NCI-H128 (cell line): ENCODE measurements around the gene CACNA2D3.

Experiments
- DNase-seq: peaks from one replicate; lab custom pipeline; 2025; ENCODE audit not compliant: unreplicated experiment; lab: John Stamatoyannopoulos, UW

CACNA2D3 gene

DNA sequence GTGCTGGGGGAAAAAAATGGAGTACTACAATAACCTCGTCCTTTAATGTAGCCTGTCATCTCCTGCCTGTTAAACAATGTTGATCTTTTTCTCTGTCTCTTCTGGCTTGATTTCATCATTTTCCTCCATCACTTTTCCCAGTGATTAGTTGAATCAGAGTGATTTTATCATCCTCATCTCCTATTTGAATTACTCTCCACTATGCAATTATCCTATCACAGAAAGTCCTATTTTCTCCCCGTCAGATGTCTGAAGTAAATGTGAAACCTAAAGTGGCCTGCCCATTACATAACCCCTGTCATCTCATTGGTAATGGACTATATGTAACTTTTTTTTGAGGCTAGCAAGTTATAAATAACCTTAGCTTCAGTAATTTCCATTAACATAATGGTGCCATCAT lies 201.8 kb downstream of the CACNA2D3 start:
- no peak for DNase-seq

DNA sequence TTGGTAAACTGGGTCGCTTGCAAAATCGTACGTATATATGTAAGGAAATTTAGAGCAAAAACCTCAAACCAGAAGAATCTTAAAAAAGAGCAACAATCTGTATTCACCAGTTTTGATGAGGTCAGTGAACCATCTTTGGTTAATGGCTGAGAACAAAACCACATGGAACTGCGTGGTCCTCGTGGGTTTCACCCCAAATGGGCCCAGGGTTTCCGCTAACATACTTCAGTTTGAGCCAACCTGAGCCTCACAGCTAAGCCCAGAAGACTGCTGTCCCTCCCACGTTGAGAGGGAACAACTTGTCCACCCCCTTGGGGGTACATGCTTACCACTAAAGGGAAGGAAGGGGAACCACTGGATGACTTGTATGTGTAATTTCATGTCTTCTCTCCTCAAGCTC lies 204.6 kb downstream of the CACNA2D3 start:
- DNase-seq = no peak

DNA sequence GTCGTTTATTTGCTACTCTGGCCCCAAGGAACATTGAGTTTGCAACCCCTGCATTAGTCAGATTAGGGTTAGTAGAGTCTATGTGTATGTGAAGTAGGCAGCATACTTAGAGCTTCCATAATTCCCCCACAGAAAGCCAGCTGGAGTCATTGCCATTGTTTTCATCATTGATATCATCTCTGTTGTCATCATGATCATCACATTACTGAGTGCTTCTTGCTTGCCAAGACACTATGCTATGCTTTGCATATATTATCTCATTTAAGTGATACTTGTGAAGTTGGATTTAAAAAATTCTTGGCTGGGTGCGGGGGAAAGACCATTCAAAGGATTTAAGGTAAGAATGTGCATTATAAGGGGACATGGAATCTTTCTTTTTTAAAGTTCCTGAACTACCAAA lies 209.0 kb downstream of the CACNA2D3 start:
- no peak for DNase-seq

DNA sequence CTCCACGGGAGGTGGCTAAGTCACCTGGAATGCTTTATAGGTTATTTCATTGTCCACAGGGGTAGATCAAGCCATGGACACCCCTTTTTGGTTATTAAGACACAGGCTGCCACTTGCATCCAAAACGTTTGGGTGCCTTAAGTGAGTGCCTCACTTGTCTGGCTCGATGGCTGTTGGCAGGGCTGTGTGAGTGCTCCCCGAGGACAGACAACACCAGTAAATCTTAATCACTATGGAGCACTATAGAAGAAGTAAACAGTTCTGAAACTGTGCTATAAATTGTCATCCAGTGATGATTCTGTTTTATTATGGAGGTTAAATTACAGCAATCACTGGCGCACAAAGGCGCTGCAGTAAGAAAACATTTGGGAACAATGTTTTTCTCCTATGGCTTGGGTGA lies 215.5 kb downstream of the CACNA2D3 start:
- no peak for DNase-seq

DNA sequence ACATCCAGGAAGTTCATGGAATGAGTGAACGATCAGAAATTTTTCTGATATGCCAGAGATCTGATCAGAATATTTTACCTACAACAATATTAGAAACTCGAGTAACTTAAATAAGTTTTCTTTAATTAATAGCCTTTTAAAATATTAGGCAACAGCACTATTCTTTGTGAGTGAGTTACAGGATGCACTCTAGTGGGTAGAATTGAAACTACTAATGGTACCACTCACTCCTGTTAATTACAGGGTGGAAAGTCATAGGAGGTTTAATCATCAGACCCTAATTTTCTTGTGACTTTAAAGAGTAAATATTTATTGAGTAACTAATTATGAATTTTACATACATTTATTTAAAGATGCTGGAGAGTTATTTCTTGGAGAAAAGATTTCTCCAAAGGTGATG lies 217.3 kb downstream of the CACNA2D3 start:
- no peak for DNase-seq

DNA sequence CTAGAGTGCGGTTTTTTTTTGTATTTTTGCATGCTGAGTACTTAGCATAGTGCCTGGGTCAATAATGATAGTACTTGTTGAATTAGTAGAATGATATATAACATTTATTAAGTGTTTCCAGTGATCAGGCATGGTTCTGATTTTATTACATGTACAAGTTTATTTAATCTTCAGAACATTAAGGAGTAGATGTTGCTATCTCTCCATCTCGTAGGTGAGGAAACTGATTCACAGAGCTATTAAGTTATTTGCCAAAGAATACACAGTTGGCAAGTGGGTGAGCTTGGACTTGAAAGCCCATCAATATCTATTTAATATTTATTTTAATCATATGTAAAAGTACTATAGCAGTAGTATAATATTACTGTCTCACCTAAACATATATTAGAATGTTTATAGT lies 219.5 kb downstream of the CACNA2D3 start:
- DNase-seq = no peak

DNA sequence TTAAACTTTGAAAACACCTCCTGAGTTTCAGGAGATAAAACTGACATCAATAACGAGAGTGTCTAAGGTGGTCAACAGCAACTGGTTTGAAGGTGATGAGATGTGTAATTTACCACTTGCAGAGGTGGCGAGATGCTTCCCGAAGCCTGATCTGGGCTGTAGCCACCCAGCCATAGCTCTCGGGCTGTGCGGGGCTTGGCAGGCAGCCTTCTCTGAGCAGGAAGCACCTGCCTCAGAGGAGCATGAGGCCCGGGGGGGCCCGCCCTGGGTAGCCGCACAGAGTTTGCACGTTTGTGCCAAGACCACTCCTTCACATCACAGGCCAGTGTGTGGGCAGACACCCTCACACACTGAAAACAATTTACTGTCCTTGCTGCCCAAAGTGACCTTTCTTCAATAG lies 220.3 kb downstream of the CACNA2D3 start:
- DNase-seq = no peak

DNA sequence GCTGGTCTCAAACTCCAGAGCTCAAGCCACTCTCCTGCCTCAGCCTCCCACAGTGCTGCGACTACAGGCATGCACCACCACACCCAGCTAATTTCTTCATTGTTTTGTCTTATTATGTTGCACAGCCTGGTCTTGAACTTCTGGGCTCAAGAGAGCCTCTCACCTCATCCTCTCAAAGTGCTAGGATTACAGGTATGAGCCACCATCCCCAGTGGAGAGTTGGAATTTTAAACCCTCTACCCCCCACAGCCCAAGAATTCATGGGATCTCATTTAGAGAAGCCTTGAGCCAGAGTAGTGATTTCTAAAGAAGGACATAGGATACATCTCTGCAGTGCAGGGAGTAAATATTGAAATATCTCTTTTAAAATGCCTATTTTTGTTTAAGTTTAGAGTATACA lies 221.1 kb downstream of the CACNA2D3 start:
- DNase-seq = no peak

DNA sequence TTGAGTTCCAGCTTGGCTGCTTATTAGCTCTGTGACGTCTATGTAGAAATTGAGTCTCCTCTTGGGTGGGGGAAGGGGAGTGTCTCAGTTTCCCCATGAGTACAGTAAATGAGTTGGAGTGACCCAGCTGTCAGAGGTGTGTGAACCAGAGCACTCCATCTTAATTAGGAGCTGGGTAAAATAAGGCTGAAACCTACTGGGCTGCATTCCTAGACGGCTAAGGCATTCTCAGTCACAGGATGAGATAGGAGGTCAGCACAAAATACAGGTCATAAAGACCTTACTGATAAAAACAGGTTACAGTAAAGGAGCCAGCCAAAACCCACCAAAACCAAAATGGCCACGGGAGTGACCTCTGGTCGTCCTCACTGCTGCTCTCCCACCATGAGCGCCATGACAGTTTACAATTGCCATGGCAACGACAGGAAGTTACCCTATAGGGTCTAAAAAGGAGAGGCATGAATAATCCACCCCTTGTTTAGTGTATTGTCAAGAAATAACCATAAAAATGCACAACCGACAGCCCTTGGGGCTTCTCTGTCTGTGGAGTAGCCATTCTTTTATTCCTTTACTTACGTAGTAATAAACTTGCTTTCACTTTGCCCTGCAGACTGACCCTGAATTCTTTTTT lies 222.4 kb downstream of the CACNA2D3 start:
- DNase-seq = no peak

DNA sequence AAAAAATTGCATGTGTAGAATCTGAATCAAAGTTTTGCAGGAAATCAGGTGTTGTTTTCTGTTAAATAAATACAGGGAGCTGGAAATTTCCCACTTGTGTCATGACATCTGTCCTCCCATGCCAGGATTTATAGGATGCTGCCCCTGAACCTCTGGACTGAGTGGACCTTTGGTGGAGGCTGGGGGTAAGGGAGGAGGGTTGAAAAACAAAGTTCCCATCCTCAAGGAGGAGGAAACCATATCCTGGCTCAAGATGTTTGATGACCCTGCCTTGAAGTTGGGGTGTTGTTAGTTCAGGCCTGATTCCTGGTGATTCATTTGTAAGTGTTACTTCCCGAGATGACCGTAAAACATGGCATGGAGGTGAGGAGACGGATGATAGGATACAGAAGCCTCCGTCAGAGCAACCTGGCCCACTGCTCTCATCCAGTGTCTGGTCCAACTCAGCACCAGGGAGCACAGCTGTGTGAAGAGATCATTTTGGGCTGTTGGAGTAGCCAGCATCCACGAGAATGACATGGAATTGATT lies 223.6 kb downstream of the CACNA2D3 start:
- DNase-seq = no peak

DNA sequence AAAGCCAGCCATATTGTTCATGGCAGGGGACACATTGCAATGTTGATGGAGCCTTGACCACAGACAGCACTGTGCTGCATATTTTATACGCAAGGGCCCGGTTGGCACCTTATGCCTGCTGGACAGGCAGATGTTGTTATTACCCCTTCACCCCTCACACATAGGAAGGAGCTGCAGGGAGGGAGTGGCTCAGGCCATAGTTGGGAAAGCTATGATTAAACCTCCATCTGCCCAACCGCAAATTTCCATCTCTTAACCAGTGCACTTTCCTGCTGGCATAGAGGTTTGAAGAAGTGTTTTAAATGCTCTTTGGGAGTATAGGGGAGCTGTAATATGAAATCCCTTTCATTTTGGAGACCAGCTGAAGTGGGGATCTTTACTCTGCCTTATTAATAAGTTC lies 224.7 kb downstream of the CACNA2D3 start:
- DNase-seq = no peak

DNA sequence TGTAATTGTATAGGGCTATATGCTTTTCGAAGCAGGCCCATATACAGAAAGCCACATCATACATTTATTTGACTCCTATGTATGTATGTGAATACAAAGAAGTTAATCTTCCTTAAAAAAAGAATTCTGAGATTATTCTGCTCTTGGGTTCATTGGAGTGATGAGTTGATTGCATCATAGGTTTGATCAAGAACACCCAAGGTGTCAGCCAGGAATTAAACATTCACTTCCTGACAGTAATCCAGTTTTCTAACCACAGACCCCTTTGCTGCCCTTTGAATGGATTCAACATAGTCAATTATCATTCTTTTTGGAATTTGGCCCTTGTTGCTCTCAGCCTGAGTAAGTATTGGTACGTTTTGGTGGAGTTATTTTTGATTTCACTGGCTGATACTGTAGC lies 225.6 kb downstream of the CACNA2D3 start:
- DNase-seq = no peak

DNA sequence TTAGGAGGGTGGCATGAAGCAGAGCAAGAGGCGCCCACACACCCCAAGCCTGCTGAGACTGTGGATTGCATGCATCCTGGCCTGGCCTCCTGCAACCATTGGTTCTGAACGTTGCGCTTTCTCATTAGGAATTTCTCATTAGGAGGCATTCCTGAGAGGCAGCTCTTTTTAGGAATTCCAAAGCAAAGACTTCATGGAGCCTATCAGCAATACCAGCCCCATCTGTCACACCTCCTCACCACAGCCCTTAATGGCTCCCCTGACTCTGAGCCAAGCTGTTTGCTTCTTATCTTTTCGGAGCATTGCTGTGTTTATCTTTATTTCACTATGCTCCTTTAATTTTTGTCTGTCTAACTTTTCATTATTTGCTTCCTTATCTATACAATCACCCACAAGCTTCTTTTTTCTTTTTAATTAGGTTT lies 226.9 kb downstream of the CACNA2D3 start:
- no peak for DNase-seq

DNA sequence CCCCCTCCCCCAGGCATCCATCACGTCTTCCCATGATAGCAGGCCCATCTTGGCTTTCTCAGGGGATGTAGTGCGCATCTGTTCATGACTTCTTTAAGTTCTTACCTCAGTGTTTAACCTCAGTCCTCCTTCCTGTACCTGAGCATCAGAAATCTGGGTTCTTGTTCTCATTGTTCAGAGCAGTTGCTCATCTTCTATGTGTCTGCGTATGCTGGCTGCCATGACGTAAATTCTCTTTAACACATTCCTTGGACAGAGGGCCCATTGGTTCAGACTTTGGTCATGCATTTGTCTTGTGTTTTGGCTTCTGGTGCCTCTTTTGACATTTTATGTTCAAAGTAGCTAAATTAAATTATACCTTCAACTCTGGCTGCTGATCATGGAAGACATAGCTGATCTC lies 227.3 kb downstream of the CACNA2D3 start:
- DNase-seq = no peak

DNA sequence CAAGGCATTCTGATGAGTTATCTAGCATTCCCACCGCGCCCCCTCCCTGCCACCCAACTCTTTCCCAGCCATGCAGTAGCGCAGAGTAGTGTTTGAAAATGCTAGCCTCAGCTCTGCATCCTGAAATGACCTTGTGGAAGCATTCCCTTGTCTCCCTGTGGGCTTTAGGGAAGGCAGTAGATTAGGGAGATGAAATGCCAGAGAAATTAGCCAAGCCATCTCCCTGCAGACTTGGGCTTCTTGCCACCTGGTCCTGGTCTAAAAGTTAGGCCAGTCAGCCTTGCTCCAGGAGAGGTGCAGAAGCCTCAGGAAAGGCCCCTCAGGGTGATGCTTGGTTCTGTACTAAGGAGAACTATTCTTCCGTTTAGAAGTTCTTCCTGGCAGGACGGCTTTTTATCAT lies 231.2 kb downstream of the CACNA2D3 start:
- DNase-seq = no peak

DNA sequence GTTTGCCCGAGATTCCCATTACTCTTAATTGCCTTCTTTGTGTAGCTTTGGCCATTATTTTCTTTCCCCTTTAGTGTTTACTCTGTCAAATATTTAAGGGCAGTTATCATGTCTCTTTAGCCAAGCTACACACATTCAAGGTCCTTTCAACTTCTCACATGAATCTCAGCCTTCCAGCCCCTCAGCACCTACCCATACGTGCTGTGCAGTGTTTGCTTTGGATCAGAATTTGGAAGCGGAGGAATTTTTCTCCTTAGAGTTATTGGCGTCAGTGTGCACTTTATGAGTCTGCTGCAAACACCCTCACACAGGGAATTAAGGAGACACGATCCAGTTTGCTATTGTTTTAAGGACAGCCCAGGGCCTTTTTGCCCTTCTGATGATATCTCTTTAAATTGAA lies 231.6 kb downstream of the CACNA2D3 start:
- no peak for DNase-seq

DNA sequence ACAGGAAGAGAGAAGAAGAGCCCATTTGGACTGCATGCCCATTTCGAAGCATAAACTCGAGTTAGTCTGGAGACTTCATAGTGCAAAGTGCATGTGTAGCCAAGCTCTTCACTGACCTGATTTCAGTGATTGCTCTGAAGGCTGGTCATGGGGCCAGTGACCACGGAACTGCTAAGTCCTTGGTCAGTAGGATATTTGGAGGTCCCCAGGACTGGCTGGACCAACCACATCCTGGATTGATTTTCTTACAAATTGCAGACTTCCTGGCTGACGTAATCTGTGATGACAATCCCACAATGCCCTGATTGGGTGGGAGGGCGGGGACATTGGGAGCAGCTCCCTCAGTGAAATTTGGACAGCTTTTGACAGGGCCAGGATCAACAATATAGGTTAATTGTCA lies 233.4 kb downstream of the CACNA2D3 start:
- DNase-seq = no peak

DNA sequence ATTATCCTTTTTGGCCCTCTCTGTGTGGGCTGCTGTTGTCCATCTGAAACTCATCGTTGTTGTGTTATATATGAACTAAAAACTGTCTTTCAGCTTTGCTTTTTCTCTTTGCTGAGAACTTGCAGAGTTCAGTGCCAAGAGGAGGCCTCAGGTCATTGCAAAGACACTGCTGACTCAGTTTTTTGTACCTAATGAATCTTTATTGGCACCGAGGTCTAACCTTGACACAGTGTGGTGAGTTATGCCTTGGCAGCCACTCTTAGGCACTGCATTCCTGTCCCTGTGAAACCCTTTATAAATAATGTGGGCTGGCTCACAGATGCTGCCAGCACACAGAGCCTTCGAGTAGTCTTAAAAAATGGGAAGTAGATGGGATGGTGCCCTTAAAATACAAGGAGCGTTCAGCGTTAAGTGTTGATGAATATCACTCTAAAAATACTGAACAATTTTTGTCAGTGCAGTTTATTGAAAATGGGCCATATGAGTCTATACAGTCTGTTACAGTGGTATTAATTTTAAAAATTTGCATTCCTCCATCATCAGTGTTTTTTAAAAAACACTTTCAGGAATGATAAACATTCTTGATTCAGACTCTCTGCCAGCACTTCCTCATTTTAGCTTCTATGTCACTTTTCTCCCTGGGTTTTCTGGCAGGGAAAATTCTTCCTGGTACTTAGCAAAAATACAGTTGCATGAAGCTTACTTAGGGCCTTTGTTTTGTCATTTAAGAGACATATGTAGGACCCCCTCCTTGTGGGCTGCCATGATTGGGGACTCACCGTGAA lies 234.1 kb downstream of the CACNA2D3 start:
- DNase-seq = no peak

DNA sequence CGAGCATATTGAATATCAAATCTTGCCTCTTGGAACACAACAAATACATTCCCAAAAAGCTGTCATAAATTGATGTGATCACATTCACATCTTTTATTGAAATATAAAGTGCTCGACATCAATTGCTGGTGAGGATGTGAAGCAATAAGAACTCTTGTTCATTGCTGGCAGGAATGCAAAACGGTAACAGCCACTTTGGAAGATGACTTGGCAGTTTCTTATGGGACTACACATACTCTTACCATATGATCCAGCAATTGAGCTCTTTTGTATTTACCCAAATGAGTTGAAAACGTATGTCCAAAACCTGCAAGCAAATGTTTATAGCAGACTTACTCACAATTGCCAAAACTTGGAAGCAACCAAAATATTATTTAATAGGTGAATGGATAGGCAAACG lies 234.9 kb downstream of the CACNA2D3 start:
- DNase-seq = no peak

DNA sequence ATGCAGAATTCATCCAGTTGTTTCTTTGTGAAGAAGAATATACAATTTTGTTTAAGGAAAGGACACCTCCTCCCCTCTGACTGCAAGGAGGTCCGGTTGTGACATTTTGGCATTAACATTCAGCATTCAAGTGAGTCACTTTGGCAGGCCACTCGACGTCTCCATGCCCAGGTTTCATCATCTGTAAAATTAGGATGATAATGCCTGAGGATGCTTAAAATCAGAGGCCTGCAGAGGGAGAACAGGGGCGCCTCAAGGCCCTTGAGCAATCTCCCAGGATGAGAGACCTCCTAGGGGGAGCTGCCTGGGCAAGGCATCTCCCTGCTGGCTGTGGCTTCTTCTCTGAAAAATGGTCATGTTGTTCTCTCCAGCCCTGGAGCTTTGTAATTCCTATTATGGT lies 236.0 kb downstream of the CACNA2D3 start:
- no peak for DNase-seq

DNA sequence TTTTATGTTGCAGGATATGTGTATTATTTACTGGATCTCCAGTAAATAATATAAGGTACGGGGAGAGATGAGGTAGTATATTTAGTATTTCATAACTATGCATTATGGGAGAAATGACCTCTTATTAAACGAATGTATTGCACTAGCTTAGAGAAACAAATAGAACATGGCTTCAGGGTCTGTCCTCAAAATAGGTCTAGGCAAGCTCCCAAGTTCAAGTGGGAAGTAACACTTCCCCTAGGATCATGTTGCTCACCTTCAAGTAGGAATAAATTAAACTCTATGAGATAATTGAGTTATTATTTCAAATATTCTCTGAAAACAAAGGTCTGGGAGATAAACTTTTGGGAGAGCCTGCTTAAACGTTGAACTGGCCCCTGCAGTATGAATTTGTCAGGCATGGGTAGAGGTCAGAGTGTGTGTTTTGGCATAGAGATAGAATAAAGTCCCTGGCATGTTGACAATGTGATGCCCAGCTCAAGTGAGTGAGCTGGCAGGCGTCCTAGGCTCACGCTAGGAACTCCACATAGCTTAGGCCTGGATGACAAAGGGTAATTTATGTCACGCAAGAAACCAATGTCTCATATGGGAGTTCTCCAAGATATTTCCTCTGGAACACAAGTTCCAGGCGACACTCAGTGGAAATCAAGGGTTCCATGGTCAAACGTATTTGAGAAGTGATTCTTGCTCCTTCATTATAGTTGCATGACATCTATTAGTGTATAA lies 236.8 kb downstream of the CACNA2D3 start:
- DNase-seq = no peak

DNA sequence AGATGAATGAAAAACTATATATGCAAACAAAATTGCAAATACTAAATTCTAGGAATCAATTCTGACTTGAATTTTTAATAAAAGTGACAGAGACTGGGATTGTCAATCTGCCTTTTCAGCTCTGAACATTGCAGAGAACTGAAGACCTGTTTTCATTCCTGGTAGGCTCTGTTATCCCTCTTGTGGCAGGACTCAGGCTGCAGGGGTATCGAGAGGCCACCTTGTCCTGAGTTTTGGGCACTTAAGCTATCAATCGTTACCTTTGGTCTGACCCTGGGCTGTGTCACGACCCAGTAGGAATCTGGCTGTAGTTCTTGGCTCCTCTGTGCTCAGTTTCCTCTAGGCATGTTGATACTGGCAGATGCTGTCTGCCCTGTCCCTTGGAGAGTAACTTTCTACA lies 238.0 kb downstream of the CACNA2D3 start:
- no peak for DNase-seq
